GM12864 (cell line): ENCODE results near the gene ANKS1B.
"Not testable (repeated sequence)": the region's sequence is repeated elsewhere in the genome, so short reads cannot be mapped to it uniquely, and the experiment has no call there.

Source experiments
- DNase-seq: peaks from one replicate; pipeline ENCODE4 v3.0.0-alpha.2; 2011; ENCODE audit warnings: low read depth
- H3K4me3 ChIP-seq: 2 replicates; pipeline ENCODE4 v1.5.1; 2011; ENCODE audit warnings: mild to moderate bottlenecking, low read depth, low read length, control low read depth
- TF ChIP-seq, protein P1 (sequence below): IDR thresholded peaks from 2 replicates; pipeline ENCODE4 v1.5.1; 2011; ENCODE audit warnings: low read depth, mild to moderate bottlenecking, moderate library complexity, low read length, control low read depth, inconsistent platforms; ENCODE audit errors: missing control alignments

The ANKS1B gene

DNA sequence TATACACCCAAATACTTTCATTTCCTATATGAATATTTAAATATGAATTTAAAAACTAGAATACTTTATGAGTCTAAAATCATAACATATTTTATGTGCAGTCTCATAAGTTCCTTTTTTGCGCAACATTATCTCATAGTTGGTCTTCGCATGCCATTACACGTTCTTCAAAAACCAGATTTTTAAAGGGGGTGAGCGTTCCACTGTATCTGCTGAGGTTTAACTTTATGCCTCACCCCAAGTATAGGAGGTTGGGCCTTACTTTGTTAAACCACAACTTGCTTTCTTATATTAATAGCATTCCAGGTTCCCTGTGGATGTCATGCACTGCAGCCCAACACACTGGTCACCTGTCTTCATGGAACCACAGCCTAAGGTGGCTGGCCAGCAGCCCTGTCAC, 1221.1 kb downstream of the ANKS1B start:
- no peak overlapping the region for H3K4me3 ChIP-seq
- no peak for DNase-seq
- TF ChIP-seq, protein P1, sequence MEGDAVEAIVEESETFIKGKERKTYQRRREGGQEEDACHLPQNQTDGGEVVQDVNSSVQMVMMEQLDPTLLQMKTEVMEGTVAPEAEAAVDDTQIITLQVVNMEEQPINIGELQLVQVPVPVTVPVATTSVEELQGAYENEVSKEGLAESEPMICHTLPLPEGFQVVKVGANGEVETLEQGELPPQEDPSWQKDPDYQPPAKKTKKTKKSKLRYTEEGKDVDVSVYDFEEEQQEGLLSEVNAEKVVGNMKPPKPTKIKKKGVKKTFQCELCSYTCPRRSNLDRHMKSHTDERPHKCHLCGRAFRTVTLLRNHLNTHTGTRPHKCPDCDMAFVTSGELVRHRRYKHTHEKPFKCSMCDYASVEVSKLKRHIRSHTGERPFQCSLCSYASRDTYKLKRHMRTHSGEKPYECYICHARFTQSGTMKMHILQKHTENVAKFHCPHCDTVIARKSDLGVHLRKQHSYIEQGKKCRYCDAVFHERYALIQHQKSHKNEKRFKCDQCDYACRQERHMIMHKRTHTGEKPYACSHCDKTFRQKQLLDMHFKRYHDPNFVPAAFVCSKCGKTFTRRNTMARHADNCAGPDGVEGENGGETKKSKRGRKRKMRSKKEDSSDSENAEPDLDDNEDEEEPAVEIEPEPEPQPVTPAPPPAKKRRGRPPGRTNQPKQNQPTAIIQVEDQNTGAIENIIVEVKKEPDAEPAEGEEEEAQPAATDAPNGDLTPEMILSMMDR: no peak

- TF ChIP-seq, protein P1: no peak
- no peak overlapping the region for H3K4me3 ChIP-seq
- DNase-seq: no peak
Observed at GRCh38 chr12:98758331-98758730, 1226.4 kb downstream of the ANKS1B start.

DNA sequence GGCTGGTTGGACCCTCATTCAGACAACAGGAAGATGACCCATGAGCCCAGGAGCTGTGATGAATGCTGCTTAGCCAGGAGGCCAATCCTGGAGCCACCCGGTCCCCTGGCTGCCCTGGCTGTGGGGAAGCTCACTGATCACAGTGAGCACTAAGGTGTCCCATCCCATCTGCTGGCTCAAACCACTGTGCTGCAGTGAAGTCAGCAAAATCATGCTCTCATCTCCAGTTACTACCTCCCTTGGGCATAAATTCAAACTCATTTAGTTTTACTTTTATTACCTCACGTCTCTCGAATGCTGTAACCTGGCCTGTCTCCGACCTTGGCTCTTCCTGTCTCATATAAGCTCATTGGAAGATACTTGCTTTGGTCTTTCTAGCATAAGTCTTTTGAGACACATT, 1227.3 kb downstream of the ANKS1B start:
- no peak for DNase-seq
- H3K4me3 ChIP-seq: no peak overlapping the region
- TF ChIP-seq, protein P1: no peak

GRCh38 chr12:98755855-98756254, 1228.9 kb downstream of the ANKS1B start:
- H3K4me3 ChIP-seq, DNase-seq: not testable (repeated sequence)

DNA sequence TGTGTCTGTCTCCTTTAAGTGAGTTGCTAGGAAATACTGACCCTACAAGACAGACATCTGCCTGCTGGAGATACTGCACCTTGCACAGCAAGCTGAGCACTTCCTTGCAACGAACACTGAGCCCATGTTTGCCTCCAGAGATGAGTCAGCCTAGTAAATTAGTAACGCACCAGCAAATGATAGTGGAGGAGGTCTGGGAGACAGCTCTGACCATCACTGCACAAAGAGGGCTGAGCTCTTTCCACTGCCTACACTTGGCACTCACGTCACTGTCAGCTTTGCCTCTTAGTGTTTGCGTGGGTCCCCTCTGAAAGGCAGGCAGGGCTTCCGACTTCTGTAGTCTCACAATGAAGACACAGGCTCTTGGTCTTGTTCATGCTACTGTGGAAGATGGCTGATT, 1230.6 kb downstream of the ANKS1B start:
- TF ChIP-seq, protein P1: no peak
- DNase-seq: peak; percentile 60
- no peak overlapping the region for H3K4me3 ChIP-seq

GRCh38 chr12:98752726-98753125, 1232.0 kb downstream of the ANKS1B start:
- TF ChIP-seq, protein P1: no peak
- no peak overlapping the region for H3K4me3 ChIP-seq
- DNase-seq: no peak

- no peak for DNase-seq
- TF ChIP-seq, protein P1: no peak
- no peak overlapping the region for H3K4me3 ChIP-seq
Observed at GRCh38 chr12:98751580-98752115, 1233.1 kb downstream of the ANKS1B start.
